HepG2 (cell line): ENCODE measurements around the gene INPP1. TPM values are rescaled to one million over a fixed set of nuclear protein-coding genes. Genes with fewer than 3 reads are reported as not detected.

Source experiments
- BHLHE40 ChIP-seq: IDR thresholded peaks from 2 replicates; pipeline ENCODE4 v1.6.1; 2011; ENCODE audit warnings: low read length, improper control_type of control experiment
- CBX5 ChIP-seq: sonication (generic); formaldehyde crosslinking; IDR thresholded peaks from 2 replicates; pipeline ENCODE4 v1.4.0; 2020; ENCODE audit warnings: missing genetic modification reagents, borderline replicate concordance
- DNMT1 ChIP-seq: sonication (generic); formaldehyde crosslinking; IDR thresholded peaks from 2 replicates; pipeline ENCODE4 v1.5.1; 2020; ENCODE audit warnings: mild to moderate bottlenecking, missing genetic modification reagents
- DR1 ChIP-seq: sonication (generic); formaldehyde crosslinking; IDR thresholded peaks from 2 replicates; pipeline ENCODE4 v1.8.0; 2021; ENCODE audit warnings: mild to moderate bottlenecking, missing genetic modification reagents, inconsistent platforms
- FOXJ3 ChIP-seq: sonication (generic); formaldehyde crosslinking; IDR thresholded peaks from 2 replicates; pipeline ENCODE4 v1.4.0; 2020; ENCODE audit warnings: missing genetic modification reagents, mild to moderate bottlenecking, borderline replicate concordance
- KAT2B ChIP-seq: fragments of 150-350 bp; IDR thresholded peaks from 2 replicates; pipeline ENCODE4 v1.6.1; 2014; ENCODE audit warnings: low read depth, low read length, borderline replicate concordance
- NFIC ChIP-seq: IDR thresholded peaks from 2 replicates; pipeline ENCODE4 v1.6.1; 2012; ENCODE audit warnings: mild to moderate bottlenecking, low read length, inconsistent platforms
- PAWR ChIP-seq: sonication (generic); formaldehyde crosslinking; IDR thresholded peaks from 2 replicates; pipeline ENCODE4 v1.4.0; 2020; ENCODE audit warnings: missing genetic modification reagents, mild to moderate bottlenecking, borderline replicate concordance
- RAD21 ChIP-seq: fragments of 450-650 bp; formaldehyde crosslinking; IDR thresholded peaks from 2 replicates; pipeline ENCODE4 v1.5.0; 2020; ENCODE audit warnings: mild to moderate bottlenecking
- RAD51 ChIP-seq: fragments of 450-650 bp; IDR thresholded peaks from 2 replicates; pipeline ENCODE4 v1.6.1; 2016; ENCODE audit warnings: borderline replicate concordance
- SIN3A ChIP-seq: IDR thresholded peaks from 2 replicates; pipeline ENCODE4 v1.6.1; 2011; ENCODE audit warnings: low read depth, mild to moderate bottlenecking, control low read depth, low read length, borderline replicate concordance
- SOX5 ChIP-seq: IDR thresholded peaks from 2 replicates; pipeline ENCODE4 v1.6.1; 2016; ENCODE audit warnings: borderline replicate concordance
- U2AF1 ChIP-seq: fragments of 200-400 bp; formaldehyde crosslinking; optimal IDR thresholded peaks from 2 replicates; pipeline ENCODE3; 2017; ENCODE audit warnings: mild to moderate bottlenecking, low read depth, low read length
- ZBTB3 ChIP-seq: sonication (generic); formaldehyde crosslinking; IDR thresholded peaks from 2 replicates; pipeline ENCODE4 v1.4.0; 2020; ENCODE audit warnings: low read depth, mild to moderate bottlenecking, moderate library complexity, missing genetic modification reagents, borderline replicate concordance
- ZFYVE20 ChIP-seq: sonication (generic); formaldehyde crosslinking; IDR thresholded peaks from 2 replicates; pipeline ENCODE4 v1.8.0; 2023; ENCODE audit warnings: low read depth, mild to moderate bottlenecking, moderate library complexity, missing genetic modification reagents, borderline replicate concordance
- ZNF230 ChIP-seq: sonication (generic); formaldehyde crosslinking; IDR thresholded peaks from 2 replicates; pipeline ENCODE4 v1.4.0; 2020; ENCODE audit warnings: mild to moderate bottlenecking, missing genetic modification reagents
- ZNF383 ChIP-seq: sonication (generic); formaldehyde crosslinking; IDR thresholded peaks from 2 replicates; pipeline ENCODE4 v1.4.0; 2020; ENCODE audit warnings: missing genetic modification reagents, mild to moderate bottlenecking, borderline replicate concordance
- ZNF446 ChIP-seq: sonication (generic); formaldehyde crosslinking; IDR thresholded peaks from 2 replicates; pipeline ENCODE4 v1.5.0; 2020; ENCODE audit warnings: mild to moderate bottlenecking, missing genetic modification reagents
- ZNF552 ChIP-seq: sonication (generic); formaldehyde crosslinking; IDR thresholded peaks from 2 replicates; pipeline ENCODE4 v1.9.0; 2022; ENCODE audit warnings: missing genetic modification reagents, mild to moderate bottlenecking, borderline replicate concordance
- ZNF577 ChIP-seq: sonication (generic); formaldehyde crosslinking; IDR thresholded peaks from 2 replicates; pipeline ENCODE4 v1.4.0; 2020; ENCODE audit warnings: mild to moderate bottlenecking, low read depth, missing genetic modification reagents, borderline replicate concordance
- ZNF768 ChIP-seq: sonication (generic); formaldehyde crosslinking; IDR thresholded peaks from 2 replicates; pipeline ENCODE4 v1.4.0; 2020; ENCODE audit warnings: missing genetic modification reagents
- ZSCAN22 ChIP-seq: sonication (generic); formaldehyde crosslinking; IDR thresholded peaks from 2 replicates; pipeline ENCODE4 v1.4.0; 2020; ENCODE audit warnings: mild to moderate bottlenecking, missing genetic modification reagents
- ZSCAN29 ChIP-seq: sonication (generic); formaldehyde crosslinking; conservative IDR thresholded peaks from 2 replicates; pipeline ENCODE4 v1.4.0; 2020; ENCODE audit warnings: mild to moderate bottlenecking, missing genetic modification reagents
- polyA plus RNA-seq, 8 experiments: library from polyadenylated mRNA; depleted of rRNA in 3 of 8; stranded (reverse) in 7 of 8; unstranded in 1 of 8; fragments of >200 nt; fragmentation: Illumina TruSeq in 4 of 8; extraction: Trizol in 4 of 8; gene quantifications; 2 replicates each; pipeline versions ENCODE4 v1.2.1 to v1.2.3, GENCODE V29; 2011 to 2016; ENCODE audit warnings: low read depth in 4 of 8, missing spikeins in 1 of 8, mixed read lengths in 1 of 8; ENCODE audit not compliant: insufficient read depth in 1 of 8
- total RNA-seq, 5 experiments: library from RNA; depleted of rRNA; stranded (reverse); fragments of >200 nt; fragmentation: Illumina TruSeq; extraction: Trizol; gene quantifications; 2 replicates each; pipeline ENCODE4 v1.2.3, GENCODE V29; 2016; ENCODE audit warnings: low read depth in 1 of 5
- TF ChIP-seq, protein P1 (sequence below): sonication (generic); formaldehyde crosslinking; IDR thresholded peaks from 2 replicates; pipeline ENCODE4 v1.4.0; 2020; ENCODE audit warnings: mild to moderate bottlenecking, missing genetic modification reagents
- TF ChIP-seq, protein P2 (sequence below): IDR thresholded peaks from 2 replicates; pipeline ENCODE4 v1.6.1; 2016; ENCODE audit warnings: low read depth, borderline replicate concordance

The INPP1 gene
- total and polyA plus RNA-seq, 2 of the 13 experiments (the other 11 are each of a cell fraction or from before 2014, with no cell fraction given) = 10.0 to 13.3 TPM

DNA sequence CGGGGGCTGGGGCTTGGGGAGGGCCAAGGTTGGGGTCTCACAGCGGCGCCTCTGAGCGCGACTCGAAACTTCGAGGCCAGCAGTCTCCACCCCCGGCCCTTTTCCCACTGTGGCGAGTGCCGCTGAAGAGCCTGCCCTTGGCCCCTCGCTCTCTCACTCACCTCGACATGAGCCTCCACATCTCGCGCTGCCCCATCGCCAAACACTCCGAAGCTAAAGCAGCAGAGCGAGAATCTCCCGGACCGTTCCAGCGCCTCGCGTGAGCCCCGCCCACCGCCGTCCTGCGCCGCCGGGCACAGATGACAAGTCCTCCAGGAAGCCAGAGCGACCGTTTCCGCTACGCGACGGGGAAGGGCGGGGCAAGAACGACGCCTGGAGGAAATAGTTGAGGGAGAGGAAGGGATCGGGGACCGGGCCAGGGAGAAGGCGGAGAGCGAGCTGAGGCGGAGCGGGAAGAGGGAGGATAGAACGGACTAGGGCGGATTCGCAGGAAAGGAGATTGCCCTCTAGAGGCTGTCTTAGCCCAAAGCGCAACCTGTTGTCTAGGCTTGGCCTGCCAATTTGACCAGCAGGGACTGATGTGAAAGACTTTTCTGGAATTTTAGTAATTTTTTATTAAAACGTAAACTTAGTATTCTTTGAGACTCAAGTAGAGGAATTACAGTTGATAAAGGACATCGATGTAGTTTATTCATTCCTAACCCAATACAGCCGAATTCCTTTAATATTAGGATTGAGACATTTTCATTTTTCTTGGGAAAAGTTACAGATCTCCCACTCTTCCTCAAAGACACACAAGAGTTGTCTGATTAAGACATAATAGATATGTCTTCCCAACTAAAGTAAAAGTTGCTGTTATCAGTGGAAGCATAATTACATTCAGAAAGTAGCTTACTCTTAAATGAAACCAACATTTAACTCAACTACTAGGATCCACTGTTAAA is 23.6 kb upstream of the INPP1 start, which contains the start of gene HIBCH (continued):
- TF ChIP-seq ZNF577 (CRISPR knock-in tag) (no peak), ZNF552 (CRISPR knock-in tag) (no peak), ZNF230 (CRISPR knock-in tag) (peak; percentile 86), FOXJ3 (CRISPR knock-in tag) (peak; percentile 34; the same call in 1 of the 2 replicates), BHLHE40 (no peak; the same call in 1 of the 2 replicates), PAWR (CRISPR knock-in tag) (no peak; the same call in 1 of the 2 replicates), ZSCAN29 (CRISPR knock-in tag) (peak; percentile 87; the same call in 1 of the 2 replicates), DR1 (CRISPR knock-in tag) (peak; percentile 88; the same call in 1 of the 2 replicates), ZBTB3 (peak; percentile 55; the same call in 1 of the 2 replicates), KAT2B (no peak), CBX5 (CRISPR knock-in tag) (peak; percentile 97), ZSCAN22 (CRISPR knock-in tag) (0 out of 2 replicates have a peak, but pooled peaks have one; percentile 34), ZNF768 (CRISPR knock-in tag) (peak; percentile 65), SIN3A (peak; percentile 92), U2AF1 (peak; percentile 50), ZNF446 (CRISPR knock-in tag) (peak; percentile 36; the same call in 1 of the 2 replicates), ZFYVE20 (CRISPR knock-in tag) (no peak), RAD51 (no peak), SOX5 (CRISPR knock-in tag) (peak; percentile 83), DNMT1 (CRISPR knock-in tag) (peak; percentile 72; the same call in 1 of the 2 replicates), ZNF383 (CRISPR knock-in tag) (no peak), NFIC (no peak), RAD21 (CRISPR knock-in tag) (peak; percentile 69; the same call in 1 of the 2 replicates)
- TF ChIP-seq, protein P1, sequence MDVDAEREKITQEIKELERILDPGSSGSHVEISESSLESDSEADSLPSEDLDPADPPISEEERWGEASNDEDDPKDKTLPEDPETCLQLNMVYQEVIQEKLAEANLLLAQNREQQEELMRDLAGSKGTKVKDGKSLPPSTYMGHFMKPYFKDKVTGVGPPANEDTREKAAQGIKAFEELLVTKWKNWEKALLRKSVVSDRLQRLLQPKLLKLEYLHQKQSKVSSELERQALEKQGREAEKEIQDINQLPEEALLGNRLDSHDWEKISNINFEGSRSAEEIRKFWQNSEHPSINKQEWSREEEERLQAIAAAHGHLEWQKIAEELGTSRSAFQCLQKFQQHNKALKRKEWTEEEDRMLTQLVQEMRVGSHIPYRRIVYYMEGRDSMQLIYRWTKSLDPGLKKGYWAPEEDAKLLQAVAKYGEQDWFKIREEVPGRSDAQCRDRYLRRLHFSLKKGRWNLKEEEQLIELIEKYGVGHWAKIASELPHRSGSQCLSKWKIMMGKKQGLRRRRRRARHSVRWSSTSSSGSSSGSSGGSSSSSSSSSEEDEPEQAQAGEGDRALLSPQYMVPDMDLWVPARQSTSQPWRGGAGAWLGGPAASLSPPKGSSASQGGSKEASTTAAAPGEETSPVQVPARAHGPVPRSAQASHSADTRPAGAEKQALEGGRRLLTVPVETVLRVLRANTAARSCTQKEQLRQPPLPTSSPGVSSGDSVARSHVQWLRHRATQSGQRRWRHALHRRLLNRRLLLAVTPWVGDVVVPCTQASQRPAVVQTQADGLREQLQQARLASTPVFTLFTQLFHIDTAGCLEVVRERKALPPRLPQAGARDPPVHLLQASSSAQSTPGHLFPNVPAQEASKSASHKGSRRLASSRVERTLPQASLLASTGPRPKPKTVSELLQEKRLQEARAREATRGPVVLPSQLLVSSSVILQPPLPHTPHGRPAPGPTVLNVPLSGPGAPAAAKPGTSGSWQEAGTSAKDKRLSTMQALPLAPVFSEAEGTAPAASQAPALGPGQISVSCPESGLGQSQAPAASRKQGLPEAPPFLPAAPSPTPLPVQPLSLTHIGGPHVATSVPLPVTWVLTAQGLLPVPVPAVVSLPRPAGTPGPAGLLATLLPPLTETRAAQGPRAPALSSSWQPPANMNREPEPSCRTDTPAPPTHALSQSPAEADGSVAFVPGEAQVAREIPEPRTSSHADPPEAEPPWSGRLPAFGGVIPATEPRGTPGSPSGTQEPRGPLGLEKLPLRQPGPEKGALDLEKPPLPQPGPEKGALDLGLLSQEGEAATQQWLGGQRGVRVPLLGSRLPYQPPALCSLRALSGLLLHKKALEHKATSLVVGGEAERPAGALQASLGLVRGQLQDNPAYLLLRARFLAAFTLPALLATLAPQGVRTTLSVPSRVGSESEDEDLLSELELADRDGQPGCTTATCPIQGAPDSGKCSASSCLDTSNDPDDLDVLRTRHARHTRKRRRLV = peak; percentile 94
- TF ChIP-seq, protein P2, sequence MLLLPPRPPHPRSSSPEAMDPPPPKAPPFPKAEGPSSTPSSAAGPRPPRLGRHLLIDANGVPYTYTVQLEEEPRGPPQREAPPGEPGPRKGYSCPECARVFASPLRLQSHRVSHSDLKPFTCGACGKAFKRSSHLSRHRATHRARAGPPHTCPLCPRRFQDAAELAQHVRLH (CRISPR knock-in tag) = peak; percentile 93
